Activated CD4-positive, alpha-beta T cell treated with anti-CD3 and anti-CD28 coated beads, Interleukin-2, amount 10 ng/mL, durations not matched to agents 24 days and 14 days (primary cell): ENCODE results near the gene PATE3. TPM values are rescaled to one million over a fixed set of nuclear protein-coding genes. Genes with fewer than 3 reads are reported as not detected.

Experiments
- DNase-seq: peaks from one replicate; pipeline ENCODE4 v3.0.0; 2022
- H3K27ac Mint-ChIP-seq: one replicate; pipeline ENCODE4 v1.8.0; 2022; ENCODE audit warnings: mild to moderate bottlenecking, mixed read lengths
- H3K27me3 Mint-ChIP-seq: one replicate; pipeline ENCODE4 v1.8.0; 2022; ENCODE audit warnings: mixed read lengths
- H3K36me3 Mint-ChIP-seq: one replicate; pipeline ENCODE4 v1.8.0; 2022; ENCODE audit warnings: low read depth, mild to moderate bottlenecking, mixed read lengths
- H3K4me1 Mint-ChIP-seq: one replicate; pipeline ENCODE4 v1.8.0; 2021; ENCODE audit warnings: mixed read lengths
- H3K4me3 Mint-ChIP-seq: one replicate; pipeline ENCODE4 v1.8.0; 2022; ENCODE audit warnings: mild to moderate bottlenecking, moderate library complexity, mixed read lengths
- H3K9me3 Mint-ChIP-seq: one replicate; pipeline ENCODE4 v1.8.0; 2021; ENCODE audit warnings: mixed read lengths
- intact Hi-C: fragments of 100-400 bp; cut with micrococcal nuclease; formaldehyde crosslinking; loops from one replicate; pipeline ENCODE4 v1.15.1; 2023
- total RNA-seq: library from RNA; stranded (reverse); gene quantifications from 2 replicates; pipeline ENCODE4 v1.2.3, GENCODE V29; 2022

PATE3 gene
- total RNA-seq, 1 donor from 2014 or later: not detected

DNA sequence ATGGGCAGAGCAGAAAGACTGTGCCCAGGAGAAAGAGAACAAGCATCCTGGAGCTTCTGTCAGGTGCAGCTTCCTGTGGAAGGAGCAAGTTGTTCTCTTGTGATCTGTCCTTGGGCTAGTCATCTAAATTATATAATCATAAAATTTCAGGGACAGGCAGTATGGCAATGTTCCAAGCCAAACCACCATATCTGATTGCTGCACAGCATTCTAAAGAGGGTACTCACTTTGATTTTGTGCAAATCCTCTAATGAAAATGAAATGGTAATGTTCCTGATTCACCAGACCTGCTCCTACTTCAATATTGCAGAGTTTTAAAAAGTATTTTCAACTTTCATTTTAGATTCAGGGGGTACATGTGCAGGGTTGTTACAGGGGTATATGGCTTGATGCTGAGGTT lies 9.2 kb upstream of the PATE3 start, which contains the start of gene PATE2:
Gene PATE2 (minus strand): TSS at position 101 of the 400 bp plus-strand sequence. CDS start 55 bp downstream, at position 46.
- DNase-seq: no peak
- no peaks in the 10 kb centered on the region for H3K36me3 Mint-ChIP-seq
- peaks cover 4% of the 10 kb centered on the region for H3K9me3 Mint-ChIP-seq
- intact Hi-C loops: no loop called here
- H3K4me1 Mint-ChIP-seq: no peaks in the 10 kb centered on the region
- peaks cover 10% of the 10 kb centered on the region for H3K27me3 Mint-ChIP-seq
- H3K27ac Mint-ChIP-seq: no peak within 1 kb of the TSS
- H3K4me3 Mint-ChIP-seq: no peak within 1 kb of the TSS

DNA sequence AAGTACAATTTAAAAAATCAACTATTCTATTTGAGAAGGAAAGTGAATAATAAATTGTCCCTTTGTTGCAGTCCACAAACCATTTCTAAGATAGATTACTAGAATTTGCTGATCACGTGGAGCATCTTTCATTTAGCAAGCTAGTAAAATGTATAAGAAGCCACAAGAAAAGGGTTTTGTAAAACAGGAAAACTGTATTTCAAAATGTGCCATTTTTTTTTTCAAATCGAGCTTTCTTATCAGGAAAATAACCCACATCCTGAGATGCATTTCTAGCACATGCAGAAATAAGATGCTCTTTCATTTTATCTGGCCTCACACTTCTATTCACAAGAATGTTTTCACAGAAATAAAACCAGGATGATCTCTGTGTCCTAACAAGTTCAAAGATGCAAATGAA lies 3.2 kb upstream of the PATE3 start:
- intact Hi-C loops: no loop called here
- Mint-ChIP-seq H3K4me3 (no peak overlapping the region), H3K27me3 (peaks cover 6% of the 10 kb centered on the region), H3K9me3 (peaks cover 4% of the 10 kb centered on the region), H3K4me1 (no peaks in the 10 kb centered on the region), H3K27ac (no peak overlapping the region), H3K36me3 (no peaks in the 10 kb centered on the region)
- no peak for DNase-seq

DNA sequence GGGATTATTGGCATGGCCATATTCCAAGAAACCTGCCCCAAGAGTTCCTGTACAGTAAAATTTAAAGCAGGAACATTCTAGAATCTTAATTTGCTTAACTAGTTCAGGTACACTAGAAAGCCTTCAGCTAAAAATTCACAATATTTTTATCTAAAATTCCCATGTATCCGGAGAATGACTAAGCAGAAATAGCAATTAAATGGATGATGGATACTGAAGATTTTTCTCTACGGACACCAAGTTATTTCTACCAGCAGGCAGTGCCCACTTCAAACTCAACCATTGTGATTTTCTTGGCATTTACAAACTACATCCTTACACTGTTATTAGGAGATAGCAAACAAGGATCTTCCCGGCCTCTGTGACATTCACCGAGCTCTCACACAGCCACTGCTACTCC lies 2.9 kb downstream of the PATE3 start:
- H3K9me3 Mint-ChIP-seq: peaks cover 6% of the 10 kb centered on the region
- H3K4me3 Mint-ChIP-seq: no peak overlapping the region
- DNase-seq: no peak
- no peak overlapping the region for H3K27ac Mint-ChIP-seq
- H3K36me3 Mint-ChIP-seq: no peaks in the 10 kb centered on the region
- peaks cover 6% of the 10 kb centered on the region for H3K27me3 Mint-ChIP-seq
- no peaks in the 10 kb centered on the region for H3K4me1 Mint-ChIP-seq
- intact Hi-C loops: no loop called here

DNA sequence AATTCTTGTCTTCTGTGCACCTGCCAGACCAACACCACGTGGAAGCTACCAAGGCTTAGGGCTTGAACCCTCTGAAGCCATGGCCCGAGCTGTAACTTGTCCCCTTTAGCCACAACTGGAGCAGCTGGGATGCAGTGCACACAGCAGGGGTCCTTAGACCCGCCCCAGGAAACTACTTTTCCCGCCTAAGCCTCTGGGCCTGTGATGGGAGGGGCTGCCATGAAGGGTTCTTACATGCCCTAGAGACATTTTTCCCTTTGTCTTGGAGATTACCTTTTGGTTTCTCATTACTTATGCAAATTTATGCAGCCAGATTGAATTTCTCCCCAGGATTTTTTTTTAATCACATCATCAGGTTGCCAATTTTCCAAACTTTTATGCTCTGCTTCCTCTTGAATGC lies 9.7 kb downstream of the PATE3 start:
- H3K4me3 Mint-ChIP-seq: no peak overlapping the region
- peaks cover 16% of the 10 kb centered on the region for H3K9me3 Mint-ChIP-seq
- no peaks in the 10 kb centered on the region for H3K36me3 Mint-ChIP-seq
- no peaks in the 10 kb centered on the region for H3K4me1 Mint-ChIP-seq
- no peak for DNase-seq
- no peak overlapping the region for H3K27ac Mint-ChIP-seq
- intact Hi-C loops: no loop called here
- H3K27me3 Mint-ChIP-seq: peaks cover 3% of the 10 kb centered on the region

DNA sequence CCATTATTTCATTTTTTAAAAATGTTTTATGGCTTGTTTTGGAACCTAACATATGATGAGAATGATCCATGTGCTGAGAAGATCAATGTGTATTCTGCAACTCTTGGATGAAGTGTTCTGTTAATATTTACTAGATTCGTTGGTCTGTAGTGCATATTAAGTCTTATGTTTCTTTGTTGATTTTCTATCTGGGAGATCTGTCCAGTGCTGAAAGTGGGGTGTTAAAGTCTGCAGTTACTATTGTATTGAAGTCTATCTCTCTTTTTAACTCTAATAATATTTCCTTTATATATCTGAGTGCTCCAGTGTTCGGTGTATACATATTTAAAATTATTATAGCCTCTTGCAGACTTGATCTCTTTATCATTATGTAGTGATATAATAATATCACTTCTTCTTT lies 11.9 kb downstream of the PATE3 start:
- Mint-ChIP-seq H3K9me3 (peaks cover 16% of the 10 kb centered on the region), H3K27me3 (peaks cover 3% of the 10 kb centered on the region), H3K36me3 (no peaks in the 10 kb centered on the region), H3K4me1 (no peaks in the 10 kb centered on the region), H3K27ac (no peak overlapping the region), H3K4me3 (no peak overlapping the region)
- no peak for DNase-seq
- intact Hi-C loops: no loop called here

DNA sequence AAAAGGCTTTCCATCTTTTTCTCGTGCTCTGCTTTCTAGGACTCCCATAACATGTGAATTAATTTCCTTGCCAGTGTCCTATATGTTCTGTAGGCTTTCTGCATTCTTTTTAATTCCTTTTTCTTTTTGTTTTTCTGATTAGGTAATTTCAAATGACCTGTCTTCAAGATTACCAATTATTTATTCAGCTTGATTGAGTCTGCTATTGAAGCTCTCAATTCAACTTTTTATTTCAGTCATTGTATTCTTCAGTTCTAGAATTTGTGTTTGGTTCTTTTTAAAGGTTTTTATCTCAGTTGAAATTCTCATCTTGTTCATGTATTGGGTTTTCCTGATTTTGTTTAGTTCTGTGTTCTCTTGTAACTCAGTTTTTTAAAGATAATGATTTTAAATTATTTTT lies 14.5 kb downstream of the PATE3 start:
- H3K4me3 Mint-ChIP-seq: no peak overlapping the region

DNA sequence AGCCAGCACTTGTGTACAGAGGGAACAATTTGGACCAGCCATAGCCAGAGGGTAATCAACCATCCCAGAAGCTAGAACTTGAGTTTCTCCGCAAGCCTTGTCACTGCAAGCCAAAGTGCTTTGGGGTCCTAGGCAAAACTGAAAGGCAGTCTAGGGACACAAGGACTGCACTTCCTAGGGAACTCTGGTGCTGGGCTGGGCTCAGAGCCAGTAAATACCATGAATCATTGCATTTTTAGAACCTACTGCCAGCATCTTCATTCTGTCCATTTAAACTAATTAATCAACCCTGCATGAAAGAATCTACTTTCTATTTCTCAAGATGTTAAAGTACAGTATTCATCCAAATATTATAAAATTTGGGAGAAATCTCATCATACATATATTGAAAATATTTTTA lies 20.0 kb downstream of the PATE3 start:
- DNase-seq: no peak
- H3K36me3 Mint-ChIP-seq: no peaks in the 10 kb centered on the region
- H3K27me3 Mint-ChIP-seq: no peaks in the 10 kb centered on the region
- no peaks in the 10 kb centered on the region for H3K4me1 Mint-ChIP-seq
- no peak overlapping the region for H3K4me3 Mint-ChIP-seq
- no peak overlapping the region for H3K27ac Mint-ChIP-seq
- no peaks in the 10 kb centered on the region for H3K9me3 Mint-ChIP-seq
- intact Hi-C loops: no loop called here

More for the DNA sequence above, 14.5 kb downstream of the PATE3 start:
- Mint-ChIP-seq H3K27me3 (no peaks in the 10 kb centered on the region), H3K4me1 (no peaks in the 10 kb centered on the region), H3K27ac (no peak overlapping the region), H3K36me3 (no peaks in the 10 kb centered on the region), H3K9me3 (peaks cover 10% of the 10 kb centered on the region)
- intact Hi-C loops: no loop called here
- DNase-seq: no peak

DNA sequence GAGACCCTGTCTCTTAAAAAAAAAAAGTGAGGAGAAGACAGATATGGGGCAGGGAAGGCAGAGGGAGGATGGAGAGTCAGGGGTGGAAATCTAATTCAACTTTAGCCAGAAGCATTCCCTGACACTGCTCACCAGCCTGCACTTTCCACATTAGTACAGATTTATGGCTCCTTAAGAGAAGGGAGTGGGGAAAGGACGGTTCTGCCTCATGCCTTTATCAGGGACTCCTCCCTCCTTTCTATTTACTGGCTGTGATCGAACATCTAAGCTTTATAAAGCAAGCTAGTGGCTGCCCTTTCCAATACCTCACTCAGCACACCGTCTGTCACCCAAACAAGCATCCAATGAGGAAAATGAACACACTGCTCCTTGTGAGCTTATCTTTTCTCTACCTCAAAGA lies 45.1 kb downstream of the PATE3 start, which contains the start of gene PATE4:
Gene PATE4 (plus strand): TSS at position 301 of the 400 bp plus-strand sequence. CDS start 44 bp downstream, at position 345.
- intact Hi-C loops: no loop called here
- no peak for DNase-seq
- H3K4me1 Mint-ChIP-seq: no peaks in the 10 kb centered on the region
- no peak within 1 kb of the TSS for H3K27ac Mint-ChIP-seq
- peaks cover 3% of the 10 kb centered on the region for H3K27me3 Mint-ChIP-seq
- no peaks in the 10 kb centered on the region for H3K9me3 Mint-ChIP-seq
- H3K36me3 Mint-ChIP-seq: no peaks in the 10 kb centered on the region
- H3K4me3 Mint-ChIP-seq: no peak within 1 kb of the TSS

DNA sequence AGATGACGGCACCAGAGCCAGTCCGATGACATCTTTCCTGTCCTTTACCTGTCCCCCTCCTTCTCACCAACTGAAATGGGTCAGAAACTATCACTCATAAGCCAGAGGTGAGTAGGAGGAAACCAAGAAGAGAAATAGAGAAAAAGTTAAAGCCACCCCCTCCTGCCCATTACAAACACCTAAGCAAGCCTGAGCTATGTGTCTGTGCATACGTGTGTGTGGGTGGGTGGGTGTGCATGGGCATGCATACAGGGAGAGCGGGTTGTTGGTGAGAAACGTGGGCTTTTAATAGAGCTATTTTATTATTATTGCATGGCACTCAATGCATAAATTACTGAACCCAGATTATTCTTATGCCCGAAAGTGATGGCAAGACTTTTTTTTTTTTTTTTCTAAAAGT lies 47.8 kb downstream of the PATE3 start:
- no peaks in the 10 kb centered on the region for H3K4me1 Mint-ChIP-seq
- H3K27me3 Mint-ChIP-seq: peaks cover 3% of the 10 kb centered on the region
- intact Hi-C loops: no loop called here
- no peak overlapping the region for H3K4me3 Mint-ChIP-seq
- no peaks in the 10 kb centered on the region for H3K36me3 Mint-ChIP-seq
- no peak for DNase-seq
- H3K9me3 Mint-ChIP-seq: no peaks in the 10 kb centered on the region
- no peak overlapping the region for H3K27ac Mint-ChIP-seq

Other genes starting within 250 kb of the PATE3 start
- 61.7 TPM in 2 replicates for gene EI24, start 218.7 kb upstream of the PATE3 start, total RNA-seq
- 167 and 183 TPM in 2 replicates for gene STT3A, start 195.3 kb upstream of the PATE3 start, total RNA-seq
- gene CHEK1, start 163.0 kb upstream of the PATE3 start, total RNA-seq: 125 and 131 TPM in 2 replicates
- not detected in 2 replicates for gene ACRV1, start 107.3 kb upstream of the PATE3 start, total RNA-seq
- gene PATE1, start 41.8 kb upstream of the PATE3 start, total RNA-seq: not detected in 2 replicates
- gene PATE2, start 9.3 kb upstream of the PATE3 start, total RNA-seq: not detected in 2 replicates
- gene PATE4, start 45.2 kb downstream of the PATE3 start, total RNA-seq: not detected in 2 replicates
- gene HYLS1, start 99.5 kb downstream of the PATE3 start, total RNA-seq: 6.7 and 7.6 TPM in 2 replicates
- 18.0 and 19.2 TPM in 2 replicates for gene PUS3, start 115.1 kb downstream of the PATE3 start, total RNA-seq
- 0.19 TPM in 1 of 2 replicates, not detected in the other for gene DDX25, start 116.4 kb downstream of the PATE3 start, total RNA-seq
- not detected in 2 replicates for gene VSIG10L2, start 157.9 kb downstream of the PATE3 start, total RNA-seq